Cardiac fibroblast (primary cell): Measurements from ENCODE around the gene REST.
A peak's percentile ranks its signal among the peaks of the same experiment; 100 is the strongest.
"Not testable (repeated sequence)": the region's sequence is repeated elsewhere in the genome, so short reads cannot be mapped to it uniquely, and the experiment has no call there.

ENCODE experiments used
- DNase-seq, 2 donors: peaks; one replicate each; pipeline versions ENCODE4 v3.0.0 to v3.0.0-alpha.2; 2010; ENCODE audit warnings: low read depth in 2 of 2
- H3K4me3 ChIP-seq, 2 donors: replicated peaks in 1 of 2; 1 replicate in 1 of 2; 2 replicates in 1 of 2; pipeline ENCODE4 v1.5.1; 2011; ENCODE audit warnings: low read depth in 2 of 2, low read length in 2 of 2, mild to moderate bottlenecking in 2 of 2, moderate library complexity in 1 of 2
- CTCF ChIP-seq: IDR thresholded peaks from one replicate; pipeline ENCODE4 v1.5.1; 2011; ENCODE audit warnings: low read depth, mild to moderate bottlenecking, low read length, inconsistent platforms

Gene REST

GRCh38 chr4:56909086-56909894 is 1.6 kb downstream of the REST start:
- TF ChIP-seq CTCF: no peak
- peak overlapping the region; percentile 92 to 96 for H3K4me3 ChIP-seq
- peak; percentile 56 to 58 for DNase-seq

DNA sequence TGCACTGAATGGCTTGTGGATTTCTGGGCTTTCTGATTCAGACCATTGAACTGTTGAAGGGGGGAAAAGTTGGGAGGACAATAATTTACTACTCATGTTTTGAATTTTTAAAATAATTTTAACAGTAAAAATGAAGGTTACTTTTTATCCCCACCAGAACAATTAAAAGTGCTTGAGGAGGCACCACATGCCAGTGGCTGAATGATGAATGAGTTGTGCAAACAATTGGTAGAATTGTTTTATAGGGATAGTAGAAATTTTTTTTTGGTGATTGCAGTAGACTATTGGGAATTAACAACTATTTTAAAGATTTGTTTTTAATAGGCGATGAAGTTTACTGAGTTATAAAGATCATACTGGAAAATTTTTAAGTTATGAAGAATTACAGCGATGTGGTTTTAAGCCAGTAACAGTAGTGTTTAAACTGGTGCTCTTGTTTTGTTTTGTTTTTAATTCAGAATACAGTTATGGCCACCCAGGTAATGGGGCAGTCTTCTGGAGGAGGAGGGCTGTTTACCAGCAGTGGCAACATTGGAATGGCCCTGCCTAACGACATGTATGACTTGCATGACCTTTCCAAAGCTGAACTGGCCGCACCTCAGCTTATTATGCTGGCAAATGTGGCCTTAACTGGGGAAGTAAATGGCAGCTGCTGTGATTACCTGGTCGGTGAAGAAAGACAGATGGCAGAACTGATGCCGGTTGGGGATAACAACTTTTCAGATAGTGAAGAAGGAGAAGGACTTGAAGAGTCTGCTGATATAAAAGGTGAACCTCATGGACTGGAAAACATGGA is 2.7 kb downstream of the REST start:
- TF ChIP-seq CTCF: no peak
- H3K4me3 ChIP-seq: peak overlapping the region; percentile 92 to 96
- no peak for DNase-seq

DNA sequence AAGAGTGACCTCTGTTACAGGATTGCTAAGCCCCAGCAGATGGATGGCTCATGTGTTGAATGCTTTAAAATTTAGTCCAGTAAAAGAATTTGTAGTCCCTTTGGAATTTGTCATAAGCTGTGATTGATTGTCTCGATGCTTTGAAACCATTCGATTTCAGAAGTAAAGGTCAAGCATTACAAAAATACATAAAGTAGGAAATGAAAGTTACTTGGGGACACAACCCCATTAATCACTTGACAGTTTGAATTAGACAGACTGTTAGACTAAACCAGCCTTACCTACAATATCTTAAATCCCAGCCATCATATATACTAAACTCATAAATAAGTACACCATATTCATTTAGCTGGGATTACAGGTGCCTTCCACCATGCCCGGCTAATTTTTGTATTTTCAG is 6.6 kb downstream of the REST start:
- no peak for TF ChIP-seq CTCF
- DNase-seq: no peak
- H3K4me3 ChIP-seq: no peak overlapping the region

- not testable (repeated sequence) for H3K4me3 ChIP-seq, DNase-seq
Observed at GRCh38 chr4:56914977-56915376, 7.3 kb downstream of the REST start.

- H3K4me3 ChIP-seq: no peak overlapping the region
- DNase-seq: no peak
- no peak for TF ChIP-seq CTCF
Observed at GRCh38 chr4:56927196-56927595, 19.5 kb downstream of the REST start.

GRCh38 chr4:56930638-56931037 is 22.9 kb downstream of the REST start:
- no peak for TF ChIP-seq CTCF
- no peak overlapping the region for H3K4me3 ChIP-seq
- DNase-seq: no peak

- no peak for DNase-seq
- no peak overlapping the region for H3K4me3 ChIP-seq
- TF ChIP-seq CTCF: no peak
Observed at GRCh38 chr4:56931924-56932323, 24.2 kb downstream of the REST start.
